ENCODE measurements around the gene INPP4B. TPM values are rescaled to one million over a fixed set of nuclear protein-coding genes. Genes with fewer than 3 reads are reported as not detected.

The INPP4B gene
- total and polyA plus RNA-seq, 2 of the 4 experiments (the other 2 are of a cell fraction): 1.8 to 14.0 TPM

DNA sequence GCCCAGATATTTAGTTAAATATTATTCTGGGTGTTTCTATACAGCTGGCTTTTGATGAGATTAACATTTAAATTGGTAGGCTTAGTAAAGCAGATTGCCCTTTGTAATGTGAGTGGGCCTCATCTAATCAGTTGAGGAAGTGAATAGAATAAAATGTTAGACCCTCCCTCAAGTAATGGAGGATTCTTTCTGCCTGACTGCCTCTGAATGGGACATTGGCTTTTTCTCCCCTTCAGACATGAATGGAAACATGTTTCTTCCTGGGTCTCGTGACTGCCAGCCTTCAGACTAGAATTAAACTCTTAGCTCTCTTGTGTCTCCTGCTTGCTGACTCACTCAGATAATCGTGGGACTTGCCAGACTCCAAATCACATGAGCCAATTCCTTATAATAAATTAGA, 266.7 kb downstream of the INPP4B start:
- Histone ChIP-seq H3K23ac (ENCODE audit: low read depth, low read length) (no peak overlapping the region), H3K4me3 (ENCODE audit: insufficient read depth, low read depth, low read length) (no peak overlapping the region), H2AK5ac (ENCODE audit: low read depth, low read length) (no peak overlapping the region), H4K5ac (ENCODE audit: low read depth, low read length) (no peak overlapping the region), H4K20me1 (ENCODE audit: insufficient read depth, low read length) (no peaks in the 10 kb centered on the region), H3K18ac (ENCODE audit: low read depth, low read length) (no peak overlapping the region), H3K4me2 (ENCODE audit: low read depth, low read length) (no peak overlapping the region), H2AK9ac (replicated peaks; ENCODE audit: low read depth, low read length, poor library complexity) (no peak overlapping the region), H2BK20ac (ENCODE audit: low read depth, low read length) (no peak overlapping the region), H3K79me1 (ENCODE audit: low read depth in 1 of 2, low read length in 2 of 2) (no peaks in the 10 kb centered on the region), H3K9me1 (ENCODE audit: insufficient read depth, low read length) (no peaks in the 10 kb centered on the region), H4K91ac (ENCODE audit: insufficient read depth, low read depth, low read length) (no peak overlapping the region), H3K4ac (ENCODE audit: low read depth, low read length) (no peak overlapping the region), H3K56ac (ENCODE audit: extremely low read depth, insufficient read depth, low read length) (no peak overlapping the region), H3K27ac (ENCODE audit: insufficient read depth, low read length) (no peak overlapping the region), H3K4me1 (ENCODE audit: control insufficient read depth, insufficient read depth, low read length) (no peaks in the 10 kb centered on the region), H2AFZ (replicated peaks; ENCODE audit: low read length, poor library complexity) (no peak overlapping the region), H2BK120ac (ENCODE audit: low read depth, low read length) (no peak overlapping the region), H4K8ac (ENCODE audit: low read depth in 2 of 2, low read length in 2 of 2) (no peak overlapping the region), H3K9ac (ENCODE audit: low read depth, low read length) (no peak overlapping the region), H3K14ac (replicated peaks; ENCODE audit: low read depth, low read length) (no peak overlapping the region), H3K9me3 (ENCODE audit: control insufficient read depth, insufficient read depth, low read length) (no peaks in the 10 kb centered on the region), H3K27me3 (ENCODE audit: control insufficient read depth, insufficient read depth, low read length) (no peaks in the 10 kb centered on the region), H2BK15ac (ENCODE audit: low read depth, low read length) (no peak overlapping the region), H3K36me3 (ENCODE audit: control insufficient read depth, insufficient read depth, low read length) (no peaks in the 10 kb centered on the region), H2BK5ac (ENCODE audit: low read depth, low read length, poor library complexity, severe bottlenecking) (no peak overlapping the region)
- in situ Hi-C loops (cut with MboI; ENCODE audit: low sequenced_read_pairs): no loop called here
- POLR2A ChIA-PET (ENCODE audit: unreplicated experiment): no interaction called here
- intact Hi-C loops (cut with micrococcal nuclease): no loop called here
- no TSS peak for BruUV-seq (replicated peaks)
- dilution Hi-C loops (cut with HindIII; ENCODE audit: low sequenced_read_pairs, unreplicated experiment): no loop called here
- CTCF ChIA-PET: interaction anchor here (1.0 kb wide), 1 partner anchor 10 kb away, joined by 4 read pairs; no protein-coding TSS in a partner anchor
- no peak for ATAC-seq (ENCODE audit: low read depth)
- TF ChIP-seq MAZ (IDR thresholded peaks at IDR 0.05; ENCODE audit: borderline replicate concordance, low read depth, low read length): no peak
- TF ChIP-seq MAFK (IDR thresholded peaks at IDR 0.05; ENCODE audit: low read depth, low read length): no peak
- no peak for TF ChIP-seq BHLHE40 (IDR thresholded peaks at IDR 0.05; ENCODE audit: low read depth, low read length)
- TF ChIP-seq RCOR1 (IDR thresholded peaks at IDR 0.05; ENCODE audit: insufficient replicate concordance, low read length): no peak
- TF ChIP-seq POLR2A (IDR thresholded peaks at IDR 0.05; ENCODE audit: low read depth, low read length): no peak
- no peak for TF ChIP-seq NFE2L2 (IDR thresholded peaks at IDR 0.05; ENCODE audit: low read depth, low read length)
- TF ChIP-seq, protein P1, sequence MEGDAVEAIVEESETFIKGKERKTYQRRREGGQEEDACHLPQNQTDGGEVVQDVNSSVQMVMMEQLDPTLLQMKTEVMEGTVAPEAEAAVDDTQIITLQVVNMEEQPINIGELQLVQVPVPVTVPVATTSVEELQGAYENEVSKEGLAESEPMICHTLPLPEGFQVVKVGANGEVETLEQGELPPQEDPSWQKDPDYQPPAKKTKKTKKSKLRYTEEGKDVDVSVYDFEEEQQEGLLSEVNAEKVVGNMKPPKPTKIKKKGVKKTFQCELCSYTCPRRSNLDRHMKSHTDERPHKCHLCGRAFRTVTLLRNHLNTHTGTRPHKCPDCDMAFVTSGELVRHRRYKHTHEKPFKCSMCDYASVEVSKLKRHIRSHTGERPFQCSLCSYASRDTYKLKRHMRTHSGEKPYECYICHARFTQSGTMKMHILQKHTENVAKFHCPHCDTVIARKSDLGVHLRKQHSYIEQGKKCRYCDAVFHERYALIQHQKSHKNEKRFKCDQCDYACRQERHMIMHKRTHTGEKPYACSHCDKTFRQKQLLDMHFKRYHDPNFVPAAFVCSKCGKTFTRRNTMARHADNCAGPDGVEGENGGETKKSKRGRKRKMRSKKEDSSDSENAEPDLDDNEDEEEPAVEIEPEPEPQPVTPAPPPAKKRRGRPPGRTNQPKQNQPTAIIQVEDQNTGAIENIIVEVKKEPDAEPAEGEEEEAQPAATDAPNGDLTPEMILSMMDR (conservative IDR thresholded peaks at IDR 0.05; ENCODE audit: low read depth, low read length): no peak
- TF ChIP-seq, protein P2, sequence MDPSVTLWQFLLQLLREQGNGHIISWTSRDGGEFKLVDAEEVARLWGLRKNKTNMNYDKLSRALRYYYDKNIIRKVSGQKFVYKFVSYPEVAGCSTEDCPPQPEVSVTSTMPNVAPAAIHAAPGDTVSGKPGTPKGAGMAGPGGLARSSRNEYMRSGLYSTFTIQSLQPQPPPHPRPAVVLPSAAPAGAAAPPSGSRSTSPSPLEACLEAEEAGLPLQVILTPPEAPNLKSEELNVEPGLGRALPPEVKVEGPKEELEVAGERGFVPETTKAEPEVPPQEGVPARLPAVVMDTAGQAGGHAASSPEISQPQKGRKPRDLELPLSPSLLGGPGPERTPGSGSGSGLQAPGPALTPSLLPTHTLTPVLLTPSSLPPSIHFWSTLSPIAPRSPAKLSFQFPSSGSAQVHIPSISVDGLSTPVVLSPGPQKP (IDR thresholded peaks at IDR 0.05; ENCODE audit: borderline replicate concordance, low read depth, low read length): no peak
- TF ChIP-seq RAD21 (IDR thresholded peaks at IDR 0.05; ENCODE audit: low read length): no peak
- no peak for TF ChIP-seq FOS (IDR thresholded peaks at IDR 0.05; ENCODE audit: low read depth, low read length)
- no peak for TF ChIP-seq RFX5 (IDR thresholded peaks at IDR 0.05; ENCODE audit: low read depth, low read length)
- TF ChIP-seq SMC3 (IDR thresholded peaks at IDR 0.05; ENCODE audit: low read depth, low read length): no peak
- TF ChIP-seq, protein P3, sequence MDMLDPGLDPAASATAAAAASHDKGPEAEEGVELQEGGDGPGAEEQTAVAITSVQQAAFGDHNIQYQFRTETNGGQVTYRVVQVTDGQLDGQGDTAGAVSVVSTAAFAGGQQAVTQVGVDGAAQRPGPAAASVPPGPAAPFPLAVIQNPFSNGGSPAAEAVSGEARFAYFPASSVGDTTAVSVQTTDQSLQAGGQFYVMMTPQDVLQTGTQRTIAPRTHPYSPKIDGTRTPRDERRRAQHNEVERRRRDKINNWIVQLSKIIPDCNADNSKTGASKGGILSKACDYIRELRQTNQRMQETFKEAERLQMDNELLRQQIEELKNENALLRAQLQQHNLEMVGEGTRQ (IDR thresholded peaks at IDR 0.05; ENCODE audit: low read depth, low read length): no peak
- TF ChIP-seq CHD1 (IDR thresholded peaks at IDR 0.05; ENCODE audit: low read depth, low read length): no peak
- no peak for TF ChIP-seq CEBPB (IDR thresholded peaks at IDR 0.05; ENCODE audit: low read depth, low read length)
- no peak for TF ChIP-seq MXI1 (IDR thresholded peaks at IDR 0.05; ENCODE audit: borderline replicate concordance, low read depth, low read length)
- no CpG with 5 or more reads among the region's 2 CpGs for WGBS, 2 experiments (ENCODE audit: extremely low coverage in 2 of 2, insufficient read length in 1 of 2)
- DNase-seq: no peak
